SU-DHL-6 (cell line): Measurements from ENCODE around the gene SMIM1.

Experiments
- EZH2phosphoT487 ChIP-seq: fragments of 200-600 bp; sonication (generic), shearing (Covaris generic); conservative IDR thresholded peaks from 2 replicates; pipeline ENCODE4 v1.6.1; 2018; ENCODE audit warnings: mild to moderate bottlenecking, antibody characterized with exemption, low read length, moderate library complexity, mixed read lengths
- TF ChIP-seq, protein P1 (sequence below): fragments of 200-600 bp; sonication (generic); IDR thresholded peaks from one replicate; pipeline ENCODE4 v1.5.1; 2017; ENCODE audit warnings: antibody characterized with exemption, mild to moderate bottlenecking, low read length, moderate library complexity; ENCODE audit not compliant: insufficient read depth, poor library complexity, severe bottlenecking

DNA sequence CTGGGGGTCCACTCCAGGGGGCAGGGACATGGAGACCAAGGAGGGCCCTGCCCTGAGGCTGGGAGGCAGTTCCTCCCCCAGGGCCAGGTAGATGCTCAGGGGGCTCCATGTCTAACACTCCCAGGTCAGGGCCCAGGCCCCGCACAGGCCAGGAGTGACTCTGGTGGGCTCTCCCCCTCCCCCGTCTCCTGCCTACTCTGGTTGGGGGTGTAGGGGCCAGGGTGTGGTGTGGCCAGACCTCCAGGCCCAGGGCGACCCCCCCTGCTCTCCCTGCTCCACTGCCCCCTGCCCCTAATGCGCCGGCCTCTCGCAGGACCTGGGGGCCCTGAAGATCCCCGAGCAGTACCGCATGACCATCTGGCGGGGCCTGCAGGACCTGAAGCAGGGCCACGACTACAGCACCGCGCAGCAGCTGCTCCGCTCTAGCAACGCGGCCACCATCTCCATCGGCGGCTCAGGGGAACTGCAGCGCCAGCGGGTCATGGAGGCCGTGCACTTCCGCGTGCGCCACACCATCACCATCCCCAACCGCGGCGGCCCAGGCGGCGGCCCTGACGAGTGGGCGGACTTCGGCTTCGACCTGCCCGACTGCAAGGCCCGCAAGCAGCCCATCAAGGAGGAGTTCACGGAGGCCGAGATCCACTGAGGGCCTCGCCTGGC is 40.0 kb upstream of the SMIM1 start:
- TF ChIP-seq, protein P1, sequence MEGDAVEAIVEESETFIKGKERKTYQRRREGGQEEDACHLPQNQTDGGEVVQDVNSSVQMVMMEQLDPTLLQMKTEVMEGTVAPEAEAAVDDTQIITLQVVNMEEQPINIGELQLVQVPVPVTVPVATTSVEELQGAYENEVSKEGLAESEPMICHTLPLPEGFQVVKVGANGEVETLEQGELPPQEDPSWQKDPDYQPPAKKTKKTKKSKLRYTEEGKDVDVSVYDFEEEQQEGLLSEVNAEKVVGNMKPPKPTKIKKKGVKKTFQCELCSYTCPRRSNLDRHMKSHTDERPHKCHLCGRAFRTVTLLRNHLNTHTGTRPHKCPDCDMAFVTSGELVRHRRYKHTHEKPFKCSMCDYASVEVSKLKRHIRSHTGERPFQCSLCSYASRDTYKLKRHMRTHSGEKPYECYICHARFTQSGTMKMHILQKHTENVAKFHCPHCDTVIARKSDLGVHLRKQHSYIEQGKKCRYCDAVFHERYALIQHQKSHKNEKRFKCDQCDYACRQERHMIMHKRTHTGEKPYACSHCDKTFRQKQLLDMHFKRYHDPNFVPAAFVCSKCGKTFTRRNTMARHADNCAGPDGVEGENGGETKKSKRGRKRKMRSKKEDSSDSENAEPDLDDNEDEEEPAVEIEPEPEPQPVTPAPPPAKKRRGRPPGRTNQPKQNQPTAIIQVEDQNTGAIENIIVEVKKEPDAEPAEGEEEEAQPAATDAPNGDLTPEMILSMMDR, result no peak
- no peak for TF ChIP-seq EZH2phosphoT487
